ENCODE results near the gene CCT8.
"Not testable (repeated sequence)": the region's sequence is repeated elsewhere in the genome, so short reads cannot be mapped to it uniquely, and the experiment has no call there.

CCT8 gene

GRCh38 chr21:29025328-29025713 lies 48.1 kb downstream of the CCT8 start:
- Histone ChIP-seq H3K4me3 (peak overlapping the region; percentile 51 to 64 (median 63)), H3K27ac (peak overlapping the region in 20 of 21 experiments; percentile 91 to 100 (median 98))

- Histone ChIP-seq H3K4me3 (peak within 1 kb of the TSS; percentile 51 to 64 (median 63)), H3K27ac (peak within 1 kb of the TSS; percentile 32 to 100 (median 98))
Observed at GRCh38 chr21:29024474-29025327, 48.7 kb downstream of the CCT8 start, which contains the start of gene USP16. USP16 (plus strand) TSS chr21:29024668; CDS start chr21:29027914, 3,246 bp downstream.

GRCh38 chr21:29022166-29022565 lies 51.3 kb downstream of the CCT8 start:
- peak overlapping the region in 2 of 21 experiments; percentile 6 to 36 for H3K27ac ChIP-seq
- no peak overlapping the region for H3K4me3 ChIP-seq

DNA sequence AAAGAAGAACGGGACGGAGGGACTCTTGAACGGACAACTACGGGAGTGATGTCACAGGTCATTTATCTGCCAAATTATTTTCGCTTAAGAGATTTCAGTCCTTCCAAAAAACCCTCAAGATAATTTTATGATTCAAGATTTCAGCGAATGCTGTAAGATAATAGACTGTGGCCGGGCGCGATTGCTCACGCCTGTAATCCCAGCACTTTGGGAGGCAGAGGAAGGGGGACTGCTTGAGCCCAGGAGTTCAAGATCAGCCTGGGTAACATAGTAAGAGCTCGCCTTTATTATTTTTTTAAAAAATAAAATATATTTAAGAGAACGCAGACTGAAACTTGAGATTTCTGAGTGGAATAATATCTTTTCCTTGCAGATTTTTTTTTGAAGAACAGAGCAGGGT lies 54.9 kb downstream of the CCT8 start:
- Histone ChIP-seq H3K27ac (peak overlapping the region; percentile 47 to 96 (median 87)), H3K4me3 (peak overlapping the region; percentile 64 to 95 (median 80))

DNA sequence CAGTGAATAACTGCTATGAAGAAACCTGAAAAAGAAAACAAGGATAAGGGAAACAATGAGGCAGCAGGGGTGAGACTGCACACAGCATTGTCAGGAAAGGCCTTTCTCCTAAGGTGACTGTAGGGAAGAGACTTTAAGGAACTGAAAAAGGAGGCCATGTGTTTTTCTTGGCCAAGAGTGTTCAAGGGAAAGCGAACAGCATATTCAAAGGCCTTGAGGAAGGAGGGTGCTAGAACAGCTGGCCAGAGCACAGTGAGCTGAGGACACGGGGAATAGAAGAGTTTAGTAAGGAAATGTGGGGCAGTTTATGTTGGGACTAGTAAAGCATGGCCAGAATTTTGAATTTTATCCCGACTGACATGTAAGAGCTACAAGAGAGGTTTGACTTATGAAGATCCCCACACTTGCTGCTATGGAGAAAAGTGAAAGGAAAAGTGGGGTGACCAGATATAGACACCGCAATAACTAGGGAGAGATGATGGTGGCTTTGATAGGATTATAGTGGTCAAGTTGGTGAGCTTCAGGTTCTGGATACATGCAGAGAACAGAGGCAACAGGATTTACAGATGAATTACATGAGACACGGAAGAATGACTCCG lies 55.7 kb downstream of the CCT8 start:
- peak overlapping the region in 4 of 7 experiments; percentile 64 to 85 (median 76) for H3K4me3 ChIP-seq
- peak overlapping the region in 9 of 21 experiments; percentile 9 to 96 (median 91) for H3K27ac ChIP-seq

- H3K27ac ChIP-seq, H3K4me3 ChIP-seq: not testable (repeated sequence)
Observed at GRCh38 chr21:29011236-29011635, 62.2 kb downstream of the CCT8 start.

DNA sequence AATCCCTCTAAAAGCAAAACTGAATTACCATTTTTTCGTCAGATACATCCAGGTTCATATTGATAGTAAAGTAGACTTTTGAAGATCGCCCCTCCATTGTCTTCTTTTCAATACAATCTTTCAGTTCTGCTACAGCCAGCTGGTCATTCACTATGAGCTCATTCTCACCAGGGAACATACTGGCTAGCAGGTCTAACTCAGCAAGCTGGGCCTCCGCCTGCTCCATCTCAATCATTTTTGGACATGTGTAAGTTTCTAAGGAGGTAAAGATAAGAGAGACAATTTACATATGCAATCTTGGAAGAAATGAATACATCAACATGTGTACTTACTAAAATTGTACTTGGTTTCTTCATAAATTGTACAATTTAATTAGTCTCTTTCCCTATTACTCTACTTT lies 65.1 kb downstream of the CCT8 start:
- no peak overlapping the region for H3K4me3 ChIP-seq

GRCh38 chr21:29007810-29008209 lies 65.6 kb downstream of the CCT8 start:
- no peak overlapping the region for H3K4me3 ChIP-seq
- peak overlapping the region in 1 of 21 experiments; percentile 19 for H3K27ac ChIP-seq

More for the DNA sequence above, 65.1 kb downstream of the CCT8 start:
- H3K27ac ChIP-seq = no peak overlapping the region

DNA sequence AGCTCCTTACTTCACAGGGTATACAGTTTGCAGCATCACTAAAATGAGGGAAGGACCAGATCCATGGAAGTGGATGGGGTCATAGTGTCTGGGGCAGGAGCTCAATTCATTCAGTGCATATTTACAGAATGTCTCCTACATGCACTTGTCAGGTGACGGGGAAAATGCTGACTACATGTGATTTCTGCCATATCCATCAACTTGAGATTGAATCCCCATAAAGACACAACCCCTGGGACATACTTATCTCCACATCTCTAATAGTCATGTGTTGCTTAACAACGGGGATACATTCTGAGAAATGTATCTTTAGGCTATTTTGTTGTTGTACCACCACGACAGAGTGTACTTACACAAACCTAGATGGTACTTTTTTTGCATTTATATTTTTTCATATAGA lies 66.3 kb downstream of the CCT8 start:
- peak overlapping the region in 1 of 21 experiments; percentile 19 for H3K27ac ChIP-seq

More for the DNA sequence above, 66.3 kb downstream of the CCT8 start:
- no peak overlapping the region for H3K4me3 ChIP-seq

Data from skin epidermis (tissue), 12 donors.